ENCODE measurements around the gene AEN.
"Not testable (repeated sequence)": the region's sequence is repeated elsewhere in the genome, so short reads cannot be mapped to it uniquely, and the experiment has no call there.

- TF ChIP-seq SUZ12 (IDR thresholded peaks at IDR 0.05; ENCODE audit: extremely low read depth, insufficient read depth, insufficient read length); ZNF274 (IDR thresholded peaks at IDR 0.05; ENCODE audit: low read depth, low read length); YY1 (IDR thresholded peaks at IDR 0.05; ENCODE audit: insufficient read depth, insufficient read length): not testable (repeated sequence)
Observed at GRCh38 chr15:88642514-88642913, 21.4 kb downstream of the AEN start.

All from NT2/D1 (cell line).